Ovary (tissue), 9 donors: ENCODE results near the gene EYS. TPM values are rescaled to one million over a fixed set of nuclear protein-coding genes. Genes with fewer than 3 reads are reported as not detected.
"Not testable (repeated sequence)": the region's sequence is repeated elsewhere in the genome, so short reads cannot be mapped to it uniquely, and the experiment has no call there.

Experiments
- DNase-seq, 5 donors: peaks; one replicate each; pipeline ENCODE4 v3.0.0-alpha.2; 2019 to 2020
- H3K27ac ChIP-seq, 2 donors: fragments of 200-600 bp; one replicate each; pipeline versions ENCODE4 v1.5.1 to v1.8.0; 2019 to 2022
- H3K27me3 ChIP-seq: fragments of 200-600 bp; one replicate; pipeline ENCODE4 v1.8.0; 2022
- H3K36me3 ChIP-seq: fragments of 200-600 bp; sonication (generic); one replicate; pipeline ENCODE4 v1.5.1; 2019
- H3K4me1 ChIP-seq: one replicate; pipeline ENCODE4 v1.8.1; 2013; ENCODE audit warnings: mild to moderate bottlenecking, moderate library complexity; ENCODE audit not compliant: insufficient read depth
- H3K4me3 ChIP-seq: fragments of 200-600 bp; sonication (generic); one replicate; pipeline ENCODE4 v1.5.1; 2017
- H3K9me3 ChIP-seq, 2 donors: fragments of 200-600 bp in 1 of 2; sonication (generic) in 1 of 2; one replicate each; pipeline versions ENCODE4 v1.5.1 to v1.8.1; 2013 to 2019; ENCODE audit warnings: mild to moderate bottlenecking in 1 of 2, moderate library complexity in 1 of 2
- CTCF ChIP-seq, 3 donors: fragments of 450-650 bp in 2 of 3; fragments of 200-600 bp in 1 of 3; IDR thresholded peaks; one replicate each; pipeline versions ENCODE4 v1.5.1 to v1.8.0; 2016 to 2022; ENCODE audit warnings: antibody characterized with exemption in 3 of 3, mild to moderate bottlenecking in 1 of 3
- EP300 ChIP-seq: sonication (generic); formaldehyde crosslinking; IDR thresholded peaks from one replicate; pipeline ENCODE4 v1.6.1; 2017; ENCODE audit warnings: antibody characterized with exemption
- POLR2A ChIP-seq: fragments of 450-650 bp; IDR thresholded peaks from one replicate; pipeline ENCODE4 v1.6.1; 2017; ENCODE audit warnings: antibody characterized with exemption, mild to moderate bottlenecking, moderate library complexity
- WGBS, 3 donors: extraction: QIAGEN DNeasy Blood & Tissue Kit in 1 of 3; methylation state at CpG; one replicate each; pipeline versions ENCODE4 v1.1.5 to v1.1.7; 2013 to 2017; 5-methylcytosine and 5-hydroxymethylcytosine counted together
- intact Hi-C, 4 donors: fragments of 100-400 bp; cut with DNase I; formaldehyde crosslinking; loops; one replicate each; pipeline versions ENCODE4 v1.11.0 to v1.15.1; 2022 to 2023
- polyA plus RNA-seq, 2 donors: library from polyadenylated mRNA; stranded (reverse); fragments of 200-250 nt in 1 of 2; fragments of 350-450 nt in 1 of 2; fragmentation: Illumina TruSeq in 1 of 2; extraction: RNeasy Lipid Tissue Mini Kit (QIAGEN cat#74804) in 1 of 2; gene quantifications; one replicate each; pipeline ENCODE4 v1.2.3, GENCODE V29; 2013 to 2014
- total RNA-seq, 7 donors: library from RNA; depleted of rRNA in 2 of 7; stranded (reverse); fragments of >200 nt in 2 of 7; fragmentation: NEBNext Ultra II Directional in 3 of 7; extraction: Animal tissue kit (Norgen Biotek cat#: 25700) in 3 of 7; gene quantifications; one replicate each; pipeline versions ENCODE4 v1.1.0 to v1.2.4, GENCODE V29; 2016 to 2023
- donor health status: DM: no; HTN: no; CAD: no; lungs with moderate emphysema.
- donor health status: DM: no; HTN: no; CAD: no.
- donor health status: Bipolar disorder and iron deficiency.
- donor health status: DM: yes; HTN: yes; CAD: no.
- donor health status: DM: no; HTN: no; CAD: no.
- donor health status: DM: yes; HTN: yes; CAD: no.

Gene EYS
- total and polyA plus RNA-seq, 9 donors = under 0.01 to 0.03 (median 0.01) TPM; not detected in 6

GRCh38 chr6:65610746-65611145 lies 96.3 kb downstream of the EYS start:
- no peak for TF ChIP-seq EP300
- no peak for TF ChIP-seq CTCF (IDR thresholded peaks at IDR 0.05)
- TF ChIP-seq POLR2A = no peak
- 80 to 90% (median 87%) methylated on average over 2 of the region's 2 CpGs for WGBS, 3 donors
- H3K9me3 ChIP-seq = no peaks in the 10 kb centered on the region
- intact Hi-C loops = no loop called here
- H3K27ac ChIP-seq = no peak overlapping the region
- H3K4me3 ChIP-seq = no peak overlapping the region
- no peak for DNase-seq
- H3K36me3 ChIP-seq = no peaks in the 10 kb centered on the region
- H3K4me1 ChIP-seq = no peaks in the 10 kb centered on the region
- no peaks in the 10 kb centered on the region for H3K27me3 ChIP-seq

DNA sequence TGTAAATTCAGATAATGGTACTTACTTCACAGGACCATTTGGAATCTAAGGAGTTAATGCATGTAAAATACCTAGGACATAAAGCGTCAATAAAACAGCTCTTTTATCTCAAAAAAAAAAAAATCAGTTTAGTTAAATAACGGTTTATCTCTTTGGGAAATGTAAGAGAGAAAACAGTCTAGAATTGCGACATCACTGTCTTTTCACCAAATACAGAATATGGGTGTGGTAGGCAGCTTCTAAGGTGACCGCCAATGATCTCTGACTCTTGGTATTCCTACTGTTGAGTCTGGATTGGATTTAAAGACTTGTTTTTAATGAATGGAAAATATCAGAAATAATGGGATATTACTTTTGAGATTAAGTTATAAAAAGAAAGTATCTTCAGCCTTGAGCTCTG lies 111.5 kb downstream of the EYS start:
- TF ChIP-seq CTCF (IDR thresholded peaks at IDR 0.05) = no peak
- no peak for TF ChIP-seq EP300
- TF ChIP-seq POLR2A = no peak
- Histone ChIP-seq H3K27ac (no peak overlapping the region), H3K36me3 (no peaks in the 10 kb centered on the region), H3K4me1 (no peaks in the 10 kb centered on the region), H3K27me3 (no peaks in the 10 kb centered on the region), H3K4me3 (no peak overlapping the region), H3K9me3 (no peaks in the 10 kb centered on the region)
- 72 to 74% (median 73%) methylated on average over 4 of the region's 4 CpGs for WGBS, 3 donors
- intact Hi-C loops = no loop called here
- no peak for DNase-seq

- TF ChIP-seq EP300 (no peak), POLR2A (no peak), CTCF (IDR thresholded peaks at IDR 0.05) (no peak)
- Histone ChIP-seq H3K9me3 (no peaks in the 10 kb centered on the region), H3K4me3 (no peak overlapping the region), H3K4me1 (no peaks in the 10 kb centered on the region), H3K36me3 (no peaks in the 10 kb centered on the region), H3K27me3 (no peaks in the 10 kb centered on the region), H3K27ac (no peak overlapping the region)
- no peak for DNase-seq
- intact Hi-C loops = no loop called here
- WGBS, 3 donors = 42 to 47% (median 43%) methylated on average over 1 of the region's 1 CpG
These were observed 136.7 kb downstream of the EYS start for GRCh38 chr6:65570340-65570739.

GRCh38 chr6:65569505-65569904 lies 137.5 kb downstream of the EYS start:
- 81 to 89% (median 87%) methylated on average over 2 of the region's 2 CpGs for WGBS, 3 donors
- H3K27ac ChIP-seq = no peak overlapping the region
- no peak for DNase-seq
- H3K4me1 ChIP-seq = no peaks in the 10 kb centered on the region
- no peak overlapping the region for H3K4me3 ChIP-seq
- no peak for TF ChIP-seq EP300
- TF ChIP-seq CTCF (IDR thresholded peaks at IDR 0.05) = no peak
- TF ChIP-seq POLR2A = no peak
- H3K27me3 ChIP-seq = no peaks in the 10 kb centered on the region
- no peaks in the 10 kb centered on the region for H3K9me3 ChIP-seq
- intact Hi-C loops = no loop called here
- no peaks in the 10 kb centered on the region for H3K36me3 ChIP-seq

DNA sequence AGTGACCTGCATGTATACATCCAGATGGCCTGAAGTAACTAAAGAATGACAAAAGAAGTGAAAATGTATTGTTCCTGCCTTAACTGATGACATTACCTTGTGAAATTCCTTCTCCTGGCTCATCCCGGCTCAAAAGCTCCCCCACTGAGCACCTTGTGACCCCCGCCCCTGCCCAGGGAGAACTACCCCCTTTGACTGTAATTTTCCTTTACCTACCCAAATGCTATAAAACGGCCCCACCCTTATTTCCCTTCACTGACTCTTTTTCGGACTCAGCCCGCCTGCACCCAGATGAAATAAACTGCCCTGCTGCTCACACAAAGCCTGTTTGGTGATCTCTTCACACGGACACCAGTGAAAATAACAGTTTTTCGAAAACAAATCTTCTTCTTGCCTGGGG lies 138.0 kb downstream of the EYS start:
- H3K9me3 ChIP-seq, intact Hi-C loops, H3K36me3 ChIP-seq, H3K4me1 ChIP-seq, H3K27ac ChIP-seq, H3K4me3 ChIP-seq, DNase-seq, H3K27me3 ChIP-seq: not testable (repeated sequence)
- WGBS, 3 donors = 79 to 90% (median 85%) methylated on average over 7 of the region's 7 CpGs
